Renal cortex interstitium (tissue), 15 donors: ENCODE data around the gene DYRK1B. TPM values are rescaled to one million over a fixed set of nuclear protein-coding genes. Genes with fewer than 3 reads are reported as not detected.
"Not testable (repeated sequence)": the region's sequence is repeated elsewhere in the genome, so short reads cannot be mapped to it uniquely, and the experiment has no call there.

Experiments used
- DNase-seq, 11 donors: peaks; one replicate each; pipeline ENCODE4 v3.0.0-alpha.2; 2013; ENCODE audit warnings: low read depth in 9 of 11, low spot score in 4 of 11; ENCODE audit errors: extremely low read depth in 1 of 11
- long read RNA-seq, 16 experiments: transcript quantifications; one replicate each; lab custom pipeline, GENCODE V29; 2026
- polyA plus RNA-seq, 3 donors: library from polyadenylated mRNA; unstranded; fragments of 120-200 nt; gene quantifications; one replicate each; pipeline ENCODE4 v1.2.1, GENCODE V29; 2013; ENCODE audit not compliant: insufficient read length in 3 of 3

DYRK1B gene
- 10 to 100 TPM; 31.3 to 37.5 (median 36.1) TPM for polyA plus RNA-seq
- long read RNA-seq, donor 1, partial matches to known transcripts, result 0 of 4 reads
- long read RNA-seq, donor 1, other reads (novel, unspliced or antisense), result 0 of 4 reads
- long read RNA-seq, donor 2, partial matches to known transcripts, result 16 of 21 reads
- long read RNA-seq, donor 2, other reads (novel, unspliced or antisense), result 0 of 21 reads
- long read RNA-seq, donor 3, partial matches to known transcripts, result 0 of 11 reads
- long read RNA-seq, donor 3, other reads (novel, unspliced or antisense), result 0 of 11 reads
- long read RNA-seq, donor 4, partial matches to known transcripts, result 8 of 14 reads
- long read RNA-seq, donor 4, other reads (novel, unspliced or antisense), result 0 of 14 reads
- long read RNA-seq, donor 5, transcript DYRK1B-203 (11 exons, 2,007 nt), result minor isoform, 8 of 25 reads
- long read RNA-seq, donor 5, transcript DYRK1B-201 (11 exons, 2,535 nt), result major isoform, 10 of 25 reads
- long read RNA-seq, donor 5, partial matches to known transcripts, result 5 of 25 reads
- long read RNA-seq, donor 5, other reads (novel, unspliced or antisense), result 0 of 25 reads
- long read RNA-seq, donor 6, partial matches to known transcripts, result 0 of 5 reads
- long read RNA-seq, donor 6, other reads (novel, unspliced or antisense), result 0 of 5 reads
- long read RNA-seq, donor 7, partial matches to known transcripts, result 0 of 8 reads
- long read RNA-seq, donor 7, other reads (novel, unspliced or antisense), result 0 of 8 reads
- long read RNA-seq, donor 8, transcript DYRK1B-203 (11 exons, 2,007 nt), result major isoform, 7 of 15 reads
- long read RNA-seq, donor 8, partial matches to known transcripts, result 0 of 15 reads
- long read RNA-seq, donor 8, other reads (novel, unspliced or antisense), result 0 of 15 reads
- long read RNA-seq, donor 9, partial matches to known transcripts, result 0 of 10 reads
- long read RNA-seq, donor 9, other reads (novel, unspliced or antisense), result 0 of 10 reads
- long read RNA-seq, donor 10, partial matches to known transcripts, result 0 of 6 reads
- long read RNA-seq, donor 10, other reads (novel, unspliced or antisense), result 0 of 6 reads
- long read RNA-seq, donor 11, transcript DYRK1B-203 (11 exons, 2,007 nt), result major isoform, 7 of 11 reads
- long read RNA-seq, donor 11, partial matches to known transcripts, result 0 of 11 reads
- long read RNA-seq, donor 11, other reads (novel, unspliced or antisense), result 0 of 11 reads
- long read RNA-seq, donor 12, partial matches to known transcripts, result 5 of 7 reads
- long read RNA-seq, donor 12, other reads (novel, unspliced or antisense), result 0 of 7 reads
- long read RNA-seq, donor 13, transcript DYRK1B-201 (11 exons, 2,535 nt), result major isoform, 5 of 18 reads
- long read RNA-seq, donor 13, partial matches to known transcripts, result 6 of 18 reads
- long read RNA-seq, donor 13, other reads (novel, unspliced or antisense), result 0 of 18 reads
- long read RNA-seq, donor 14, partial matches to known transcripts, result 5 of 9 reads
- long read RNA-seq, donor 14, other reads (novel, unspliced or antisense), result 0 of 9 reads
- long read RNA-seq, donor 15, partial matches to known transcripts, result 0 of 3 reads
- long read RNA-seq, donor 15, other reads (novel, unspliced or antisense), result 0 of 3 reads
- long read RNA-seq, donor 16, transcript DYRK1B-201 (11 exons, 2,535 nt), result major isoform, 17 of 37 reads
- long read RNA-seq, donor 16, transcript DYRK1B-203 (11 exons, 2,007 nt), result minor isoform, 9 of 37 reads
- long read RNA-seq, donor 16, partial matches to known transcripts, result 7 of 37 reads
- long read RNA-seq, donor 16, other reads (novel, unspliced or antisense), result 0 of 37 reads

DNA sequence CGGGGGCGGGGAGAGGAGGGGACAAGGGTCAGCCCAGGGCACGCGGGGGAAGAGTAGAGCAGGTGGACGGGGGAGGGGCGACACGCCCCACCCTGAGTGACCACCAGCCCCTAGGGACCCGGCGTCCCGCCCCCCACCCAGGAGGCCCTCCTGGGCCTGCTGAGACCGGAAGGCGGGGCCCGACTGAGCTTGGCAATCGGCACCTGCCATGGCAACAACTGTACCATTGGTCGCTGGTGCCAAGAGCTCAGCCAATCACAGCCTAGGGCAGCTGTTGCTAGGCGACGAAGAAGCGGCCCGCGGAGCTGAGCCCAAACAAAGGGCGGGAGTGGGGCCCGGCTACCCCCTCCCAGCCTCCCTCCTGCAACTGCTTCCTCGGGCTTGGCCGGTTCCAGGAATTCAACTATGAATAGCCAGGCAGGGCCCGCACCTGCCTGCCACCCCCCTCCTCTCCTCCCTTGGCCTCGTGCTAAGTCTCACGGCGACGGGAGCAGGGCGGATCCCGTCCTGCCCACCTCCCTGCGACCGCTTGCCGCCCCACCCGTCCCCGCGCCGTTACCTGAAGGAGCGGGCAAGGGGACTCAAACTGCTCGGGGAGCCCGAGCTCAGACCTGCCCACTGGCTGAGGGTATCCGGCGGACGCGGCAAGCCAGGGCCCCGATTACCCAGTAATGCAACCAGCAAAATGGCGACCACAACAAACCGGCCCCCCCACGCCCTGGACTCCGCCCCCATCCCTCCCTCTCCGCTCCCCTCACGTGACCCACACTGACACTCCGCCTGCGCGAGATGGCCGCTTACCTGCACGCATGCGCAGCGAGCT lies at the start of gene DYRK1B:
DYRK1B (minus strand) TSS at position 699 of the 823 bp plus-strand sequence. CDS start 2,295 bp downstream, outside the sequence.
- peak; percentile 87 to 97 (median 96) for DNase-seq

DNA sequence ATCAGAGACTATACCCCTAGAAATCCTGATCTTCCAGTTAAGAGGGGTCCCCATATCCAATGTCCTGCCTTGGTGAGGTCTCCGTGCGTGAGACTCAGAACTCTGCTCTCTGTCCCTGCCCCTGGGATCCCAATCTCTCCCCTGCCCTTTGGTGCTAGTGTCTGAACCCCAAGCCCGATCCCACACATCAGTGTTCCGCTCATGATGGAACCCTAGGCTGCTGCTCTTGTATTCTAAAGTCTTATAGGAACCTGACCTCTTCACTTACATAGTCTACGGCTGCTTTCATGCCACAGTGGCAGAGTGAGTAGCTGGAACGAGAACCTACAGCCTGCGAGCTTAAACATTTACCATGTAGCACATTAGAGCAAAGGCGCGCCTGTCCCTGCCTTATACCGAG lies 48.7 kb upstream of the DYRK1B start:
- DNase-seq, result not testable (repeated sequence)

DNA sequence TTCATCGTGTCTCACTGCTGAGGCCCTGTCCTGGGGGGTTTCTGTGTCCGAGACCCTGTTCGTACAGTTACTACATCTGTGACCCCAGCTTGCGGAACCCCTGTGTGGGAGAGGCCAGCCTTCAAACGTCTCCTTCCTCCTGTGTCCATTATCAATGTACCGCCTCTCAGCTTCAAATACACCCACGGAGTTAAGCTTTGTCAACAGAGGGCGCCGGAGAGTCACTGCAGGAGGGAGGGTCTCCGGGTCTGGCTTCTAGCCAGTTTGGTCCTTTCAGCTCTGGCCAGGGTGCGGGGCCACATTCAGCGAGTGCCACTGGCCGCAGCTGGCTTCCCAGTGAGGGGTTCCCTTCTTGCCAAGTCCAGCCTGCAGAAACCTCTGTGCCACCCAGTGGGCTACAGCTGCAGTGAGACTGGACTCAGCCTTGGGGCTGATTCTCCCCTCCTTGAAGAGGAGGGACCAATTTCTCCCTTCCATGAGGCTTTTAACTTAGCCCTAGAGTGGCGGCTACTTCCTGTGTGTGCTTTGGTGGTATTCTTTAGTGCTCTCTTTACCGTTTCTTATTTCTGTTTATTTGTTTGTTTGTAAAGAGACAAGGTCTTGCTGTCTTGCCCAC lies 47.6 kb upstream of the DYRK1B start:
- DNase-seq, result peak in 8 of 11 donors; percentile 13 to 37 (median 20)

DNA sequence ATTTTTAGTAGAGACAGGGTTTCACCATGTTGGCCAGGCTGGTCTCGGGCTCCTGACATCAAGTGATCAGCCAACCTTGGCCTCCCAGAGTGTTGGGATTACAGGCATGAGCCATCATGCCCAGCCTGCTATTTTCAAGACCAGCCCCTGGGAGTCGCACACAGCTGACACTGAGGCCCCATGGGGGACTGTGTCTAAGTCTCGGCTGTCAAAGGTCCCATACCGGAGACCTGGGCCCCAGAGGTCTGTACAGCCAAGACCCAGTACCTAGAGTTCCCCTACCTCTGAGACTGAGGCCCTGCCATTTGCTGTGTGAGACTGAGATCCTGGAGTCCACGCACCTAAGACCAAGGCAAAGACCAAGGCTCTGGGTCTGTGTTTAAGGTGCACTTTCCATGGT lies 46.3 kb upstream of the DYRK1B start:
- not testable (repeated sequence) for DNase-seq

DNA sequence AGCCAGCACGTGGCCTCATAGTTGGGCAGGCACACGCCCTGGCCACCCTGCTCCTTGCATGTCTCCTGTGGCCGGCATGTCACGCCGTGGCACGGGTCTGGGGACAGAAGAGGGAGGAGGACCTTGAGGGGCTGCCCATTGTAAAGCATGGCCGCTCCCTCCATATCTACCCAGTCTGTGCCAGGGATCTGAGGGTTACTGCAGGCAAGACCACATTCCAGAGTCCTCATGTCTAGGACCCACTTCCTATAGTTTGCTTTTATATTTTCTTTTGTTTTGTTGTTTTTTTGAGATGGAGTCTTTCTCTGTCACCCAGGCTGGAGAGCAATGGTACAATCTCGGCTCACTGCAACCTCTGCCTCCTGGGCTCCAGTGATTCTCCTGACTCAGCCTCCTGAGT lies 45.8 kb upstream of the DYRK1B start:
- DNase-seq, result not testable (repeated sequence)

DNA sequence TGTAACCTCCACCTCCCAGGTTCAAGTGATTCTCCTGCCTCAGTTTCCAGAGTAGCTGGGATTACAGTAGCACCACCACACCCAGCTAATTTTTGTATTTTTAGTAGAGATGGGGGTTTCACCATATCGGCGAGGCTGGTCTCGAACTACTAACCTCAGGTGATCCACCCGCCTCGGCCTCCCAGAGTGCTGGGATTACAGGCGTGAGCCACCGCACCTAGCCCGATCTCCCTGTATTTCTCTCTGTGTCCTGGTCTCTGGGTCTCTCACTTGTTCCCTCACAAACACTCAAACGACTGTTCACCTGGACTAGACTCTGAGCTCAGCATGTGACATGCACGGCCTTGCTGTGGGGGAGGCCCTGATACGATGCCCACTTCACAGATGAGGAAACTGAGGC lies 44.9 kb upstream of the DYRK1B start:
- DNase-seq, result not testable (repeated sequence)

DNA sequence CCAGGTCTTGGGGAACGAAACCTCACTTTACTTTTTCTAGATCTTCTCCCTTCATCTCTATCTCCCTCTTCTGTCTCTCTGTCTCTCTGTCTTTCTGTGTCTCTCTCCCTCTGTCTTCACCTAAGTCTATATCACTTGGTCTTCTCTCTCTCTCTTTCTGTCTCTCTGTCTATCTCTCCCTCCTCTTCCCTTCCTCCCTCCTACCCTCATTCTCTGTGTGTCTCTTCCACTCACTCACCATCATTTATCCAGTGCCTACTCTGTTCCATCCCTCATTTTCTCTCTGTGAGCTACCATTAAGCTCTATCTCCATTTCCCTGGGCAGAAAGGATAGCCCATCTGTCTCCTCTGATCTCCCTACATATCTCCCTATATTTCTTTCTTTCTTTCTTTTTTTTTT lies 44.4 kb upstream of the DYRK1B start:
- no peak for DNase-seq

DNA sequence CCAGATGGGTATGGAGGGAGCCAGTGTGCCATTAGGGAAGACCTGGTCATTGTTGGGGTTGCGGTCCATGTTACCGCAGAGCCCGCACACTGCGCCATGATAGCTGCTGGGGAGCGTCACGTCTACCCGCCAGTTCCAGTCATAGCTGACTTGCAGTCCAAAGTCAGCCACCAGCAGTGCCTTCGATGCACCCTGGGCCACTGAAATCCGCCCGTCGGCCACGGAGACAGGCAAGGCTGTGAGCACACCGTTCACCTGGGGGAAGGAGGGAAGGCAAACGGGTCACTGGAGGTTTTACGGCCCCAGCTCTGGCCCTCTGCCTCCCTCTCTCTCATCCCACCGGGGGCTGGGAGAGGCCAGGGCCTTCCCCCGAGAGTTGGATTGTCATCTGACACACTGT lies 44.0 kb upstream of the DYRK1B start:
- not testable (repeated sequence) for DNase-seq

DNA sequence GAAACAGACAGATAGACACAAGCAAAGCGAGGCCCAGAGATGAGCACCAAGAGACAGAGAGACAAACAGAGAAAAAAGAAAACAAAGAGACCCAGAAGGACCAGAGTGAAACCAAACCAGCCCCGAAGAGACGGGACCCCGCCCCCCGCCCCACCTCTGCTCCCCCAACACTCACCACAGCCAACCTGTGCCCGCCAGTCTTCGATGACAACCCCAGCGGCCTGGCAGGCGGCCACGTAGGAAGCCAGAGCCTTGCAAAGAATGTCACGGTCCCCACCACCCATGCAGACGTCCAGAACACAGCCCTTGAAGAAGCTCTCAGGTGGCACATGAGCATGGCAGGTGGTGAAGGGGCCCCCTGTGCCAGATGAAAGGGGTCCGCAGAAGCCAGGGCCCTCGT lies 43.5 kb upstream of the DYRK1B start:
- DNase-seq, result peak in 1 of 11 donors; percentile 7

DNA sequence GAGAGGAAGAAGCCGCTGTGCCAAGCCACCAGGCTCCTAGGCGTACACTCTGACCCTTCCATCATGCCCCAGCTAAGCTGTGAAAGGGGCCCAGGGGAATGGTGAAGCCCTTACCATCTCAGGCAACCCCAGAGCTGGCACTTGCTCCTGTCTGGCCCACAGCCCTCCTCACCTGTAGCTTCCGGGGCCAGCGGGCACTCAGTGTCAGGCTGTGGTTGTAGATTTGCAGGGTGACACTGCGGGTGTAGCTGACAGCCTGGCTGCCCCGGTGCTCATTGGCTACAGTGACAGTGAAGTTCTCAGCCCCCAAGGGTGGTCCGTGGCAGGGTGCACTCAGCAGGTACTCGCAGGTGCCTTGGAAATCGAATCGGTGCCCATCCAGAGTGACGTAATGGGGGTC lies 42.5 kb upstream of the DYRK1B start:
- not testable (repeated sequence) for DNase-seq

DNA sequence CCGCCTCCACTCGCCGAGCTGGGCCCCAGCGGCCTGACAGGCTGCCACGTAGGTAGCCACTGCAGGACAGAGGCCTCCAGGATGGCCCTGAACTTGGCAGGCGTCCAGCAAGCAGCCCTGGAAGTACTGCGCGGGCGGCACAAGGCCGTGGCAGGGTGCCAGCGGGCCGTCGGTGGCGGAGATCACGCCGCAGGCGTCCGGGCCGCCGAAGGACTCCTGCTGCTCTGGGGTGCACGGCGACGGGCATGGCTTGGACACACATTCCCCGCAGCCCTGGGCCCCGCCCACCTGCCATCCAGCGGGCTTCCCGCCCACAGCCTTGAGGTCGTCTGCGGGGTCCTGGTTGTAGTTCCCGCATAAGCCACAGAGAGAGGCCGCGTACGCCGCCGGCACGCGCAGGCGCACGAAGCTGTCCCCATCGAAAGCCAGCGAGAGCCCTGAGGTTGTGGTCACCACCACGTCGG lies 41.5 kb upstream of the DYRK1B start:
- DNase-seq, result not testable (repeated sequence)

DNA sequence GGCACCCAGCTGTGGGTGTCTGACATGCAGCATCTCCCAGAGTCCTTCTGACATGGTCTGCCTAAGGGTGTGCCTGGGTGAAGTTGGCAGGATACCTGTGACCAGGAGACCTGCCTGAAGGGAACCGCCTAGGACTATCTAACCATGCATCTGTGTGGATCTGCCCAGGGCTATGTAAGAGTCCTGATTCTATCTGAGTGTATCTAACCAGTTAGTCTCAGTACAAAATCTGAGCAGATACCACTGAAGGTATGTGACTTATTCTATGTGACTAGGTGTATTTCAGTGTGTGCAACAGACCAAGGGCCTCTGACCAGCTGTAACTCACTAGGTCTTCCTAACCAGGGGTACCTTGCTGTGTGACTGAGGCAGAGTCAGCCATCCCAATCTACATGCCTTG lies 40.4 kb upstream of the DYRK1B start:
- DNase-seq, result no peak

DNA sequence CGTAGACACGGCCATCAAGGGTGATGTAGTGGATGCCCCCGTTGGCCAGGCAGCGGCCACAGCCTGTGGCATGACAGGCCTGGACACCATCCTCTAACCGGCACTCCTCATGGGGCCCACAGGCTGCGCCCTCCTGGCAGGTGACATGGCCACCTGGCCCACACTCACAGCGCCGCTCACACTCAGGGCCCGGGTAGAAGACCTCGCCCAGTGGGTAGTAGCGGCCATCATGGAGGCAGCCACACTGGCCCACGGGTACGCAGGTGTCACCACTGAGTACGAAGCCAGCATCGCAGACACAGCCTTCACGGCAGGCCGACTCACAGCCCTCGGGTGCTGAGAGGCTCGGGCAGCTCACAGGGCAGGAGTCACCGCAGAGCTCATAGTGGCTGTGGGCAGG lies 39.4 kb upstream of the DYRK1B start:
- no peak for DNase-seq

DNA sequence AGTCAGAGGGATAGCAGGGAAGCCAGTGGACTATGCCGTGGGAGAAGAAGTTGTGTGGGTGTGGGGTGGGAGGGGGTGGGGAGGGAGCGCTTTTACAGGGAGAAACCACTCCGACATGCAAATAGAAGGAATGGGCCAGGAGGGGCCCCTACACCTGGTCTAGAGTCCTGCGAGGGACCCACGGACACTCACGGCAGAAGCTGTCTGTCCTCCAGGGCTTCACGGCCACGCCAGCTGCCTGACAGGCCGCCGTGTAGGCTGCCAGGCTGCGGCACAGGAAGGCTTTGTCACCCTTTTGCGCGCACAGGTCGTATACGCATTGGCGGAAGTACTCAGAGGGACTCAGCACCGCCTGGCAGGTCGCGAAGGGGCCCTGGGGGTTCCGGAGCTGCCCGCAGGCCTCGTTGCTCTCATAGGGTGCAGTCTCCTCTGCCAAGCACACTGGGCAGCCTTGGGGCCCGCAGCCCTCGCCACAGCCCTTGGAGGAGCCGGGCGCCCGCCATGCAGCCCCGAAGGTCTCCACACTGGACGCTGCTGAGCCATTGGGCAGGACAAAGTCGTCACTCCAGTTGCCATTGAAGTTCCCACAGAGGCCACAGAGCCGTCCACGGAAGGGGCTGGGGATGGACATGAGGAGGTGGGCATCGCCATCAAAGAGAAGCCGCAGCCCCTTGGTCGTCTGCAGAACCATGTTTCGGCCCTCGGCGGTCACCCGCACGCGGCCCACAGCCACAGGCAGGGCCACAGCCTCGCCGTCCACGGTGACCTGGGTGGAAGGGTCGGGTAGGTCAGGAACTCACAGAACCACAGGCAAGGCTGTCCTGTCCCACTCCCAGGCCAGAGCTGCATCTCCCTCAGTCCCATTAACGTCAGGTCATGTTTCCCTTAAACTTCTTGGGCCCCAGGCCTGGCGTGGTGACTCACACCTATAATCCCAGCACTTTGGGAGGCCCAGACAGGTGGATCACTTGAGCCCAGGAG lies 38.2 kb upstream of the DYRK1B start:
- DNase-seq, result no peak

DNA sequence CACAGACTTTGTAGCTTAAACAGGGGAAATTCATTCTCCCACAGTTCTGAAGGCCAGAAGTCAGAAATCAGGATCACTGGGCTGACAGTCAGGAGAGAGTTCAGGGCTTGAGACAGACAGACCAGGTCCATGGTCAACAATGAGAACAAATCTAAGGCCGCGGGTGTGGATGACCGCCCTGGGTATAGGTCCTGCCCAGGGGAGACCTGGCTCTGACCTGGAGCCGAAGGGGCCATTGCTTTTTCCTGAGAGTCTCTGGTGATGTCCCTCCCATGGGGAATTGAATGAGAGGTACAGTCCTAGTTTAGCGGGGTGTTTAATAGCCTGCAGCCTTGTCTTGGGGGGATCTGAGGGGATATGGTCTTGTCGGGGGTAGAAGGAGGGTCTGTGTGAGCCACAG lies 37.4 kb upstream of the DYRK1B start:
- no peak for DNase-seq
